Stomach (tissue), 19 donors: ENCODE data around the gene CLDN7. TPM values are rescaled to one million over a fixed set of nuclear protein-coding genes. Genes with fewer than 3 reads are reported as not detected.

ENCODE experiments used
- DNase-seq, 2 donors: peaks; one replicate each; pipeline versions ENCODE4 v3.0.0 to v3.0.0-alpha.2; 2013 to 2019
- H3K27ac ChIP-seq, 5 donors: fragments of 200-600 bp in 4 of 5; sonication (generic) in 4 of 5; one replicate each; pipeline ENCODE4 v1.5.1; 2013 to 2019; ENCODE audit warnings: mild to moderate bottlenecking in 1 of 5, moderate library complexity in 1 of 5
- H3K27me3 ChIP-seq, 3 donors: fragments of 200-600 bp; sonication (generic); one replicate each; pipeline ENCODE4 v1.5.1; 2017 to 2019; ENCODE audit warnings: mixed run types in 1 of 3
- H3K36me3 ChIP-seq, 4 donors: fragments of 200-600 bp; sonication (generic); 1 replicate in 3 of 4; 2 replicates in 1 of 4; pipeline ENCODE4 v1.5.1; 2016 to 2019
- H3K4me1 ChIP-seq, 4 donors: fragments of 200-600 bp; sonication (generic); one replicate each; pipeline ENCODE4 v1.5.1; 2016 to 2019
- H3K4me3 ChIP-seq, 4 donors: fragments of 200-600 bp; sonication (generic) in 3 of 4; one replicate each; pipeline ENCODE4 v1.5.1; 2016 to 2019; ENCODE audit warnings: mild to moderate bottlenecking in 1 of 4
- H3K9me3 ChIP-seq, 4 donors: fragments of 200-600 bp; sonication (generic); one replicate each; pipeline ENCODE4 v1.5.1; 2016 to 2019
- EP300 ChIP-seq: sonication (generic); formaldehyde crosslinking; IDR thresholded peaks from one replicate; pipeline ENCODE4 v1.6.1; 2017; ENCODE audit warnings: antibody characterized with exemption
- POLR2A ChIP-seq, 4 donors: fragments of 450-650 bp; IDR thresholded peaks; one replicate each; pipeline ENCODE4 v1.6.1; 2016; ENCODE audit warnings: antibody characterized with exemption in 4 of 4, control low read depth in 2 of 4, mild to moderate bottlenecking in 1 of 4, moderate library complexity in 1 of 4
- POLR2AphosphoS5 ChIP-seq, 3 donors: sonication (generic); formaldehyde crosslinking; IDR thresholded peaks; one replicate each; pipeline ENCODE4 v1.6.1; 2016; ENCODE audit warnings: antibody characterized with exemption in 3 of 3
- WGBS, 5 donors: extraction: QIAGEN DNeasy Blood & Tissue Kit in 3 of 5; methylation state at CpG; one replicate each; pipeline versions ENCODE4 v1.1.5 to v1.1.7; 2013 to 2018; 5-methylcytosine and 5-hydroxymethylcytosine counted together
- intact Hi-C: fragments of 100-400 bp; cut with DNase I; formaldehyde crosslinking; loops from one replicate; pipeline ENCODE4 v1.15.1; 2023; ENCODE audit warnings: low total_unique reads
- long read RNA-seq, 10 donors: transcript quantifications; one replicate each; lab custom pipeline, GENCODE V29; 2026
- polyA plus RNA-seq, 3 donors: library from polyadenylated mRNA; stranded (reverse); fragments of 200-250 nt; gene quantifications; one replicate each; pipeline ENCODE4 v1.2.3, GENCODE V29; 2013
- total RNA-seq, 5 donors: library from RNA; depleted of rRNA; stranded (reverse); fragments of >200 nt; gene quantifications; one replicate each; pipeline versions ENCODE4 v1.1.0 to v1.2.3, GENCODE V29; 2014 to 2016
- TF ChIP-seq, protein P1 (sequence below), 7 experiments: fragments of 450-650 bp in 4 of 7; fragments of 200-600 bp in 3 of 7; sonication (generic) in 3 of 7; IDR thresholded peaks; one replicate each; pipeline ENCODE4 v1.5.1; 2016 to 2019; ENCODE audit warnings: antibody characterized with exemption in 7 of 7, control low read depth in 2 of 7, mild to moderate bottlenecking in 1 of 7
- donor health status: healthy with polysubstance abuse.
- donor health status: Bipolar disorder and iron deficiency.
- donor health status: healthy.

Gene CLDN7
- total RNA-seq, result 100 to 1,000 TPM in 1 of 5 donors, 10 to 100 TPM in 2, 1 to 10 TPM in 2; 1.8 to 829 (median 17.4) TPM
- polyA plus RNA-seq, result 100 to 1,000 TPM in 1 of 3 donors, 1 to 10 TPM in 2; 3.1 to 114 (median 9.9) TPM
- long read RNA-seq, donor 1, transcript CLDN7-207 (3 exons, 485 nt), result minor isoform, 6 of 29 reads
- long read RNA-seq, donor 1, transcript CLDN7-201 (4 exons, 1,542 nt), result major isoform, 21 of 29 reads
- long read RNA-seq, donor 1, partial matches to known transcripts, result 0 of 29 reads
- long read RNA-seq, donor 1, other reads (novel, unspliced or antisense), result 0 of 29 reads
- long read RNA-seq, donor 2, transcript CLDN7-202 (5 exons, 1,228 nt), result minor isoform, 8 of 46 reads
- long read RNA-seq, donor 2, transcript CLDN7-201 (4 exons, 1,542 nt), result major isoform, 28 of 46 reads
- long read RNA-seq, donor 2, transcript CLDN7-207 (3 exons, 485 nt), result minor isoform, 10 of 46 reads
- long read RNA-seq, donor 2, partial matches to known transcripts, result 0 of 46 reads
- long read RNA-seq, donor 2, other reads (novel, unspliced or antisense), result 0 of 46 reads
- long read RNA-seq, donor 3, transcript CLDN7-201 (4 exons, 1,542 nt), result major isoform, 6 of 8 reads
- long read RNA-seq, donor 3, partial matches to known transcripts, result 0 of 8 reads
- long read RNA-seq, donor 3, other reads (novel, unspliced or antisense), result 0 of 8 reads
- long read RNA-seq, donor 4, partial matches to known transcripts, result 0 of 3 reads
- long read RNA-seq, donor 4, other reads (novel, unspliced or antisense), result 0 of 3 reads
- long read RNA-seq, donor 5, transcript CLDN7-201 (4 exons, 1,542 nt), result major isoform, 11 of 11 reads
- long read RNA-seq, donor 5, partial matches to known transcripts, result 0 of 11 reads
- long read RNA-seq, donor 5, other reads (novel, unspliced or antisense), result 0 of 11 reads
- long read RNA-seq, donor 6, transcript CLDN7-201 (4 exons, 1,542 nt), result major isoform, 21 of 27 reads
- long read RNA-seq, donor 6, transcript CLDN7-207 (3 exons, 485 nt), result minor isoform, 5 of 27 reads
- long read RNA-seq, donor 6, partial matches to known transcripts, result 0 of 27 reads
- long read RNA-seq, donor 6, other reads (novel, unspliced or antisense), result 0 of 27 reads
- long read RNA-seq, donor 7, transcript CLDN7-202 (5 exons, 1,228 nt), result minor isoform, 8 of 57 reads
- long read RNA-seq, donor 7, transcript CLDN7-207 (3 exons, 485 nt), result minor isoform, 8 of 57 reads
- long read RNA-seq, donor 7, transcript CLDN7-201 (4 exons, 1,542 nt), result major isoform, 41 of 57 reads
- long read RNA-seq, donor 7, partial matches to known transcripts, result 0 of 57 reads
- long read RNA-seq, donor 7, other reads (novel, unspliced or antisense), result 0 of 57 reads
- long read RNA-seq, donor 8, transcript CLDN7-201 (4 exons, 1,542 nt), result major isoform, 13 of 14 reads
- long read RNA-seq, donor 8, partial matches to known transcripts, result 0 of 14 reads
- long read RNA-seq, donor 8, other reads (novel, unspliced or antisense), result 0 of 14 reads
- long read RNA-seq, donor 9, partial matches to known transcripts, result 0 of 3 reads
- long read RNA-seq, donor 9, other reads (novel, unspliced or antisense), result 0 of 3 reads
- long read RNA-seq, donor 10, transcript CLDN7-202 (5 exons, 1,228 nt), result minor isoform, 5 of 49 reads
- long read RNA-seq, donor 10, transcript CLDN7-201 (4 exons, 1,542 nt), result major isoform, 33 of 49 reads
- long read RNA-seq, donor 10, transcript CLDN7-207 (3 exons, 485 nt), result minor isoform, 10 of 49 reads
- long read RNA-seq, donor 10, partial matches to known transcripts, result 0 of 49 reads
- long read RNA-seq, donor 10, other reads (novel, unspliced or antisense), result 0 of 49 reads

DNA sequence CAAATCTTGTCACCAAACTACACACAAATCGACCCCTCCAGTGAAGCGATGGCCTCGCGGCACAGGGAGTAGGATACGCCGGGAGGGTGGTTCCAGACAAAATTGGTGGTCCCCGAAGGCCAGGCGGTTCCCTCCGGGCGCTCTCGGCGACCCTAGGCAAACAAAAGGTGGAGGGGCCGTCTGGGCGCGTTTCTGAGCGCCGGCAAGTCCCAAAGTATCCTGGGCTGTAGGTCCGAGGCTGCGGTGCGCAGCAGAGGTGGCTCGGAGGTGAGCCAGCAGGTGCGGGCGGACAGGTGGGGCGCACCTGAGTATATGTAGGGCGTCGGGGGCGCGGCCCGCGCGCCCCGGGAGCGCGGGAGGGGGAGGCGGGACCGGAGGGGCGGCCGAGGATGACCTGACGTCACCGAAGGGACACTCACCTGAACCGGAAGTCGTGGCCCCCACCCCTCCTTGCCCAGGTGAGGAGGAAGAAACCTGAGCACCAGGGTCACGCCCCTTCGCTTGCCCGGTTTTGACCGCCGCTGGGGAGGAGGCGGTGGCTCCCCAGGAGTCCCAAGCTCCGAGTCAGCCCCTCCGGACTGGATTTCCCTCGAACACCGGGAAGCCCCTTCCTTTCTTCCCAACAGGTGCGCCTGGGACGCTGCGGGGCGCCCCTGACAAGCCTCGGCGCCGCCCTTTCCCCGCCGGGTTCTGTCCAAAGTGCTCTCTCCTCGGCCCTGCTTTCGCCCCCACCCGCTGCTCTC is at the start of gene CLDN7:
CLDN7 (minus strand) TSS at position 287 of the 743 bp plus-strand sequence. CDS start 435 bp downstream, outside the sequence.
- H3K27ac ChIP-seq, result peak within 1 kb of the TSS; percentile 4 to 73 (median 59)
- 5 to 8% (median 6%) methylated on average over 25 to 64 of the region's 64 CpGs for WGBS, 5 donors
- intact Hi-C loops, result no loop called here
- no peaks in the 10 kb centered on the region for H3K9me3 ChIP-seq
- H3K36me3 ChIP-seq, result peaks cover 13 to 28% (median 25%) of the 10 kb centered on the region in 4 donors
- peaks cover 10 to 66% (median 47%) of the 10 kb centered on the region in 3 donors for H3K27me3 ChIP-seq
- DNase-seq, result peak; percentile 52 to 95
- peak within 1 kb of the TSS; percentile 41 to 60 (median 46) for H3K4me3 ChIP-seq
- H3K4me1 ChIP-seq, result peaks cover 31 to 51% (median 40%) of the 10 kb centered on the region in 4 donors
- TF ChIP-seq, protein P1, sequence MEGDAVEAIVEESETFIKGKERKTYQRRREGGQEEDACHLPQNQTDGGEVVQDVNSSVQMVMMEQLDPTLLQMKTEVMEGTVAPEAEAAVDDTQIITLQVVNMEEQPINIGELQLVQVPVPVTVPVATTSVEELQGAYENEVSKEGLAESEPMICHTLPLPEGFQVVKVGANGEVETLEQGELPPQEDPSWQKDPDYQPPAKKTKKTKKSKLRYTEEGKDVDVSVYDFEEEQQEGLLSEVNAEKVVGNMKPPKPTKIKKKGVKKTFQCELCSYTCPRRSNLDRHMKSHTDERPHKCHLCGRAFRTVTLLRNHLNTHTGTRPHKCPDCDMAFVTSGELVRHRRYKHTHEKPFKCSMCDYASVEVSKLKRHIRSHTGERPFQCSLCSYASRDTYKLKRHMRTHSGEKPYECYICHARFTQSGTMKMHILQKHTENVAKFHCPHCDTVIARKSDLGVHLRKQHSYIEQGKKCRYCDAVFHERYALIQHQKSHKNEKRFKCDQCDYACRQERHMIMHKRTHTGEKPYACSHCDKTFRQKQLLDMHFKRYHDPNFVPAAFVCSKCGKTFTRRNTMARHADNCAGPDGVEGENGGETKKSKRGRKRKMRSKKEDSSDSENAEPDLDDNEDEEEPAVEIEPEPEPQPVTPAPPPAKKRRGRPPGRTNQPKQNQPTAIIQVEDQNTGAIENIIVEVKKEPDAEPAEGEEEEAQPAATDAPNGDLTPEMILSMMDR (IDR thresholded peaks at IDR 0.05), result no peak
- TF ChIP-seq EP300 (no peak), POLR2A (IDR thresholded peaks at IDR 0.05) (no peak), POLR2AphosphoS5 (IDR thresholded peaks at IDR 0.05) (no peak)

DNA sequence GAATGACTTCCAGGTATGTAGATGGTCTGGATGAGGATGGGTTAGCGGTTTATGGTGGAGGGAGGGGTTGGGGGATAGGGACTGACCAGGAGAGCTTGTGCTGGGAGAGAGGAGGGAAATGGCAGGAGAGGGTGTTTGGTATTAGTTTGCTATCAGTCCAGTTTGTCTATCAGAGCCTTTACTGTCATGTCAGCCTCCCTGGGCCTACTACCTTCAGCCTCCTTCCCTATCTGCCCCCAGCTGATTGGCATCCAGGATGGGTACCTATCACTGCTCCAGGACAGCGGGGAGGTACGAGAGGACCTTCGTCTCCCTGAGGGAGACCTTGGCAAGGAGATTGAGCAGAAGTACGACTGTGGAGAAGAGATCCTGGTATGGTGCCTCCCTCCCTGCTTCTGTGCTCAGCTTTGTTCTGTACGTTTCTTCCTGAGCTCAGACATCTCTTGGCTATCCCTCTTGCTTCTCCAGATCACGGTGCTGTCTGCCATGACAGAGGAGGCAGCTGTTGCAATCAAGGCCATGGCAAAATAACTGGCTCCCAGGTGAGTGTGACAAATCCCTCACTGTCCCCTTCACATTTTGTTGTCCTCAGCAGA is 48.9 kb upstream of the CLDN7 start:
- intact Hi-C loops, result no loop called here
- TF ChIP-seq POLR2A (IDR thresholded peaks at IDR 0.05) (no peak), POLR2AphosphoS5 (IDR thresholded peaks at IDR 0.05) (no peak), EP300 (no peak)
- TF ChIP-seq, protein P1 (IDR thresholded peaks at IDR 0.05), result no peak
- H3K9me3 ChIP-seq, result no peaks in the 10 kb centered on the region
- peaks cover 42 to 54% (median 49%) of the 10 kb centered on the region in 4 donors for H3K36me3 ChIP-seq
- 64 to 82% (median 75%) methylated on average over 7 of the region's 7 CpGs for WGBS, 5 donors
- no peak for DNase-seq
- no peaks in the 10 kb centered on the region for H3K27me3 ChIP-seq
- peaks cover 49 to 74% (median 67%) of the 10 kb centered on the region in 4 donors for H3K4me1 ChIP-seq
- H3K27ac ChIP-seq, result peak overlapping the region in 1 of 5 donors; percentile 100
- no peak overlapping the region for H3K4me3 ChIP-seq

GRCh38 chr17:7309628-7310027 is 47.4 kb upstream of the CLDN7 start:
- DNase-seq, result no peak
- H3K27ac ChIP-seq, result peak overlapping the region in 4 of 5 donors; percentile 98 to 100 (median 100)
- intact Hi-C loops, result no loop called here
- H3K9me3 ChIP-seq, result no peaks in the 10 kb centered on the region
- H3K4me1 ChIP-seq, result peaks cover 40 to 65% (median 59%) of the 10 kb centered on the region in 4 donors
- peak overlapping the region in 2 of 4 donors; percentile 94 to 97 for H3K4me3 ChIP-seq
- no peaks in the 10 kb centered on the region for H3K27me3 ChIP-seq
- 78 to 86% (median 82%) methylated on average over 12 of the region's 12 CpGs for WGBS, 5 donors
- TF ChIP-seq, protein P1 (IDR thresholded peaks at IDR 0.05), result no peak
- TF ChIP-seq POLR2A (IDR thresholded peaks at IDR 0.05) (no peak), EP300 (no peak)
- peaks cover 42 to 50% (median 49%) of the 10 kb centered on the region in 4 donors for H3K36me3 ChIP-seq
